ENCODE measurements around the gene NXPH3.
A peak's percentile ranks its signal among the peaks of the same experiment; 100 is the strongest.

Gene NXPH3

DNA sequence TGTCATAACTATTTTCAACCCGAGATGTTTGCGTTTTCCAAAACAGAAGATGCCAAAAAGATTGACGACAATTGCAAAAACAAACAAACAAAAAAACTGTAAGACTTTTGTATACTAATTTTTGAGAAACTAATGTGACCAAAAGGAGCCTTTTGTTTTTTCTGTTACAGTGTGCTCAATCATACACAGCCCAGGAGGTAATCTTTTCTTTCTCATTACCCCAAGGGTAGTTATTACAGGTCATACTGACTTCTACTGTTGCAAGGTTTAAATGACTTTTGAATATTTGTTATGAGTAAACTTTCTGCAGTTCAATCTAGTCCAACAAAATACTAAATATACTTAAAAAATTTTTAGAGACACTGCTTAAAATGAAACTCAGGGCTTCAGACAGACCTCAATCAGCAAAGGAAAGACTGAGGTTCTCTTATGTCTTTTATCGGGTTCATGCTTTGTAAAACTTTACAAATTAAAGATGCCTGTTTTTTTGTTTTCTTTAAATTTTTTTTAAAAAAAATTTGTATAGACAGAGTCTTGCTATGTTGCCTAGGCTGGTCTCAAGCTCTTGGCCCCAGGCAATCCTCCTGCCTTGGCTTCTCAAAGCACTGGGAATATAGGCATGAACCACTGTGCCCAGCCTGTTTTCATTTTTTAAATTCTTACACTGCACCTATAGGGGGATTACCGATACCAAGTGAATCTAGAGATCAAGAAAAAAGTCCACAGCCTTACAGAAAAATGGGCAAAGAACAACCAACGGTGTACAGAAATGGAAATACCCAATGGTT lies 54.6 kb downstream of the NXPH3 start:
- no peak overlapping the region for H4K5ac ChIP-seq (ENCODE audit: low read length)
- H3K36me3 ChIP-seq (ENCODE audit: control insufficient read depth, insufficient read depth, low read length) = no peaks in the 10 kb centered on the region
- no peaks in the 10 kb centered on the region for H3K27me3 ChIP-seq (ENCODE audit: insufficient read depth, low read length, poor library complexity)
- H3K23ac ChIP-seq (ENCODE audit: low read length) = no peak overlapping the region
- H3K79me1 ChIP-seq (ENCODE audit: low read length) = peaks cover 2% of the 10 kb centered on the region
- H4K8ac ChIP-seq (ENCODE audit: low read depth, low read length) = no peak overlapping the region
- DNase-seq = no peak
- no peak overlapping the region for H3K9ac ChIP-seq (ENCODE audit: low read length)
- H3K56ac ChIP-seq (ENCODE audit: low read length) = no peak overlapping the region
- H2AK5ac ChIP-seq (ENCODE audit: low read length) = no peak overlapping the region
- H3K27ac ChIP-seq (ENCODE audit: low read depth, low read length) = no peak overlapping the region
- H3K79me2 ChIP-seq (ENCODE audit: control insufficient read depth, insufficient read depth, low read length) = no peaks in the 10 kb centered on the region
- no peak overlapping the region for H2BK5ac ChIP-seq (ENCODE audit: low read length)
- H3K4me2 ChIP-seq (ENCODE audit: low read length) = no peak overlapping the region
- H3K4me1 ChIP-seq (ENCODE audit: control insufficient read depth, low read depth, low read length) = peaks cover 2% of the 10 kb centered on the region
- no CpG with 5 or more reads among the region's 6 CpGs for WGBS (ENCODE audit: extremely low coverage, insufficient coverage, low lambda C conversion rate)
- H2BK15ac ChIP-seq (replicated peaks; ENCODE audit: low read depth) = no peak overlapping the region
- H3K4ac ChIP-seq (ENCODE audit: low read depth, low read length) = no peak overlapping the region
- no peak overlapping the region for H3K4me3 ChIP-seq (ENCODE audit: low read length)
- no peak overlapping the region for H2BK120ac ChIP-seq (ENCODE audit: low read depth, low read length)
- no peak overlapping the region for H3K18ac ChIP-seq (ENCODE audit: low read length)

DNA sequence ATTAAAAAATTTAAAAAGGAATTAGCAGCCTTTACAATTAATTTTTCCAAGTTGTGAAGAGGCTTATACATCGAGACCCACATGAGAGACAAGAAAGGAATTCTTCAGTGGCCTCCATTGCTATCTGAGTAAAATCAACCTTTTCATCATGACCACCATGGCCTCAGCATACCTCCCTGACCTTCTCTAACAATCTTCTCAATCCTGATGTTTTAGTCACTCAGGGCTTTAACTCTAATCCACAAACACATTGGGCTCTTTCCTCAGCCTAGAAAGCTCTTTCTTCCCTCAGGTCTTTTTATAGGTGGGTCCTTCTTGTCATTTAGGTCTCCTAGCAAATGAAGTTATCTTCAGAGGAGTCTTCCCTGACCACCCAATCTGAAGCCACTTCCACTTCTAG lies 55.8 kb downstream of the NXPH3 start:
- no peaks in the 10 kb centered on the region for H3K79me2 ChIP-seq (ENCODE audit: control insufficient read depth, insufficient read depth, low read length)
- H3K56ac ChIP-seq (ENCODE audit: low read length) = no peak overlapping the region
- H3K23ac ChIP-seq (ENCODE audit: low read length) = no peak overlapping the region
- WGBS (ENCODE audit: extremely low coverage, insufficient coverage, low lambda C conversion rate) = no CpG with 5 or more reads among the region's 1 CpG
- H3K27me3 ChIP-seq (ENCODE audit: insufficient read depth, low read length, poor library complexity) = no peaks in the 10 kb centered on the region
- no peak overlapping the region for H3K4ac ChIP-seq (ENCODE audit: low read depth, low read length)
- H2AK5ac ChIP-seq (ENCODE audit: low read length) = no peak overlapping the region
- H3K27ac ChIP-seq (ENCODE audit: low read depth, low read length) = no peak overlapping the region
- no peak overlapping the region for H4K8ac ChIP-seq (ENCODE audit: low read depth, low read length)
- peak; percentile 34 for DNase-seq
- no peaks in the 10 kb centered on the region for H3K36me3 ChIP-seq (ENCODE audit: control insufficient read depth, insufficient read depth, low read length)
- peaks cover 2% of the 10 kb centered on the region for H3K79me1 ChIP-seq (ENCODE audit: low read length)
- H2BK120ac ChIP-seq (ENCODE audit: low read depth, low read length) = no peak overlapping the region
- H3K4me1 ChIP-seq (ENCODE audit: control insufficient read depth, low read depth, low read length) = peaks cover 2% of the 10 kb centered on the region
- no peak overlapping the region for H2BK5ac ChIP-seq (ENCODE audit: low read length)
- H3K18ac ChIP-seq (ENCODE audit: low read length) = no peak overlapping the region
- H3K4me2 ChIP-seq (ENCODE audit: low read length) = no peak overlapping the region
- no peak overlapping the region for H2BK15ac ChIP-seq (replicated peaks; ENCODE audit: low read depth)
- no peak overlapping the region for H4K5ac ChIP-seq (ENCODE audit: low read length)
- H3K4me3 ChIP-seq (ENCODE audit: low read length) = no peak overlapping the region
- H3K9ac ChIP-seq (ENCODE audit: low read length) = no peak overlapping the region
